ENCODE data around the gene DRG2.

DRG2 gene

GRCh38 chr17:18151290-18151689 is 63.5 kb downstream of the DRG2 start:
- no peak for DNase-seq (ENCODE audit: low read depth)
- no peak overlapping the region for H3K4me3 ChIP-seq (ENCODE audit: low read length)
- TF ChIP-seq CTCF (conservative IDR thresholded peaks at IDR 0.05; ENCODE audit: low read length), result no peak

- no peak for DNase-seq (ENCODE audit: low read depth)
- no peak for TF ChIP-seq CTCF (conservative IDR thresholded peaks at IDR 0.05; ENCODE audit: low read length)
- no peak overlapping the region for H3K4me3 ChIP-seq (ENCODE audit: low read length)
Measured at GRCh38 chr17:18155179-18155578, 67.4 kb downstream of the DRG2 start.

GRCh38 chr17:18156171-18156975 is 68.6 kb downstream of the DRG2 start:
- no peak for TF ChIP-seq CTCF (conservative IDR thresholded peaks at IDR 0.05; ENCODE audit: low read length)
- no peak for DNase-seq (ENCODE audit: low read depth)
- H3K4me3 ChIP-seq (ENCODE audit: low read length), result no peak overlapping the region

- DNase-seq (ENCODE audit: low read depth), result no peak
Measured at GRCh38 chr17:18156976-18157280, 69.2 kb downstream of the DRG2 start.

More at GRCh38 chr17:18156976-18157280, 69.2 kb downstream of the DRG2 start:
- no peak overlapping the region for H3K4me3 ChIP-seq (ENCODE audit: low read length)
- TF ChIP-seq CTCF (conservative IDR thresholded peaks at IDR 0.05; ENCODE audit: low read length), result no peak

All from AG10803 (cell line).